ENCODE data around the gene KCNJ4.

- TF ChIP-seq CTCF (IDR thresholded peaks at IDR 0.05) (no peak), POLR2AphosphoS5 (IDR thresholded peaks at IDR 0.05; ENCODE audit: low read depth, low read length) (no peak)
These were observed 56.2 kb downstream of the KCNJ4 start for GRCh38 chr22:38398609-38399461.

Measured in Panc1 (cell line).